Karpas-422 (cell line): Measurements from ENCODE around the gene EEPD1. TPM values are rescaled to one million over a fixed set of nuclear protein-coding genes. Genes with fewer than 3 reads are reported as not detected.

Experiments used
- DNase-seq: peaks from one replicate; pipeline ENCODE4 v3.0.0-alpha.2; 2015
- H2AFZ ChIP-seq: fragments of 200-600 bp; sonication (generic); 2 replicates; pipeline ENCODE4 v1.6.1; 2014; ENCODE audit warnings: antibody characterized with exemption, low read length, mixed read lengths
- H3K27ac ChIP-seq: fragments of 200-600 bp; sonication (generic); 2 replicates; pipeline ENCODE4 v1.5.1; 2014; ENCODE audit warnings: mild to moderate bottlenecking, low read length, moderate library complexity
- H3K27me3 ChIP-seq: fragments of 200-600 bp; sonication (generic); 2 replicates; pipeline ENCODE4 v1.6.1; 2014; ENCODE audit warnings: low read length, mixed read lengths
- H3K36me3 ChIP-seq: fragments of 200-600 bp; sonication (generic); 2 replicates; pipeline ENCODE4 v1.6.1; 2014; ENCODE audit warnings: low read length, mixed read lengths; ENCODE audit not compliant: insufficient read depth
- H3K4me1 ChIP-seq: fragments of 200-600 bp; sonication (generic); 2 replicates; pipeline ENCODE4 v1.6.1; 2014; ENCODE audit warnings: mild to moderate bottlenecking, low read length, mixed read lengths
- H3K4me2 ChIP-seq: fragments of 200-600 bp; sonication (generic); 2 replicates; pipeline ENCODE4 v1.6.1; 2014; ENCODE audit warnings: low read length, low read depth, mild to moderate bottlenecking; ENCODE audit not compliant: poor library complexity, severe bottlenecking
- H3K4me3 ChIP-seq: fragments of 200-600 bp; sonication (generic); 2 replicates; pipeline ENCODE4 v1.5.1; 2014; ENCODE audit warnings: mild to moderate bottlenecking, antibody characterized with exemption, low read length, mixed read lengths
- H3K79me2 ChIP-seq: fragments of 200-600 bp; sonication (generic); 2 replicates; pipeline ENCODE4 v1.6.1; 2014; ENCODE audit warnings: mild to moderate bottlenecking, low read length, mixed read lengths
- H3K9ac ChIP-seq: fragments of 200-600 bp; sonication (generic); 2 replicates; pipeline ENCODE4 v1.6.0; 2014; ENCODE audit warnings: low read length
- H3K9me2 ChIP-seq: fragments of 200-600 bp; sonication (generic), shearing (Covaris generic); replicated peaks from 2 replicates; pipeline ENCODE4 v1.6.0; 2014; ENCODE audit warnings: mild to moderate bottlenecking, low read length, moderate library complexity; ENCODE audit not compliant: insufficient read depth
- H3K9me3 ChIP-seq: fragments of 300-700, 200-600 bp; sonication (generic); 2 replicates; pipeline ENCODE4 v1.6.1; 2014; ENCODE audit warnings: low read length, mixed read lengths
- H4K20me1 ChIP-seq: fragments of 200-600 bp; sonication (generic); 2 replicates; pipeline ENCODE4 v1.6.1; 2014; ENCODE audit warnings: mild to moderate bottlenecking, antibody characterized with exemption, low read length, low read depth; ENCODE audit not compliant: insufficient read depth
- total RNA-seq: library from RNA; depleted of rRNA; stranded (reverse); fragments of >200 nt; shearing (Covaris generic); gene quantifications from 2 replicates; pipeline ENCODE4 v1.2.3, GENCODE V29; 2014; ENCODE audit warnings: low replicate concordance

Gene EEPD1
- total RNA-seq, 1 experiment from 2014 or later, result 28.8 TPM

GRCh38 chr7:36171503-36171902, 18.4 kb downstream of the EEPD1 start:
- H3K27me3 ChIP-seq, result no peaks in the 10 kb centered on the region
- H4K20me1 ChIP-seq, result peaks cover 34% of the 10 kb centered on the region; the same call in 1 of the 2 replicates
- no peak for DNase-seq
- H3K4me1 ChIP-seq, result peaks cover 47% of the 10 kb centered on the region
- no peak overlapping the region for H3K9ac ChIP-seq
- H3K79me2 ChIP-seq, result peaks cover 98% of the 10 kb centered on the region
- H3K27ac ChIP-seq, result peak overlapping the region; percentile 56
- H2AFZ ChIP-seq, result no peak overlapping the region
- H3K9me2 ChIP-seq, result no peaks in the 10 kb centered on the region
- no peak overlapping the region for H3K4me2 ChIP-seq
- H3K4me3 ChIP-seq, result no peak overlapping the region
- peaks cover 38% of the 10 kb centered on the region; the same call in 1 of the 2 replicates for H3K36me3 ChIP-seq
- no peaks in the 10 kb centered on the region for H3K9me3 ChIP-seq

GRCh38 chr7:36175886-36176285, 22.8 kb downstream of the EEPD1 start:
- Histone ChIP-seq H3K27ac (peak overlapping the region; percentile 22), H3K79me2 (peaks cover 99% of the 10 kb centered on the region), H3K36me3 (peaks cover 17% of the 10 kb centered on the region; the same call in 1 of the 2 replicates), H3K4me2 (no peak overlapping the region), H3K4me3 (no peak overlapping the region), H3K9ac (peak overlapping the region; percentile 25), H2AFZ (no peak overlapping the region), H3K27me3 (no peaks in the 10 kb centered on the region), H3K9me2 (no peaks in the 10 kb centered on the region), H3K9me3 (no peaks in the 10 kb centered on the region), H3K4me1 (peaks cover 82% of the 10 kb centered on the region), H4K20me1 (peaks cover 36% of the 10 kb centered on the region; the same call in 1 of the 2 replicates)
- DNase-seq, result no peak

- H3K9ac ChIP-seq, result no peak overlapping the region
These were observed 23.6 kb downstream of the EEPD1 start for GRCh38 chr7:36176697-36177096.

GRCh38 chr7:36180121-36180520, 27.1 kb downstream of the EEPD1 start:
- H2AFZ ChIP-seq, result no peak overlapping the region
- no peak overlapping the region for H3K4me3 ChIP-seq
- H3K27me3 ChIP-seq, result no peaks in the 10 kb centered on the region
- H3K9ac ChIP-seq, result peak overlapping the region; percentile 28; the same call in 1 of the 2 replicates
- H3K27ac ChIP-seq, result peak overlapping the region; percentile 97
- no peaks in the 10 kb centered on the region for H3K9me2 ChIP-seq
- peaks cover 98% of the 10 kb centered on the region for H3K4me1 ChIP-seq
- peaks cover 19% of the 10 kb centered on the region; the same call in 1 of the 2 replicates for H4K20me1 ChIP-seq
- peaks cover 98% of the 10 kb centered on the region for H3K79me2 ChIP-seq
- H3K36me3 ChIP-seq, result peaks cover 8% of the 10 kb centered on the region; the same call in 1 of the 2 replicates
- no peaks in the 10 kb centered on the region for H3K9me3 ChIP-seq
- peak overlapping the region; percentile 26 for H3K4me2 ChIP-seq
- no peak for DNase-seq

More at GRCh38 chr7:36176697-36177096, 23.6 kb downstream of the EEPD1 start:
- Histone ChIP-seq H4K20me1 (peaks cover 36% of the 10 kb centered on the region; the same call in 1 of the 2 replicates), H3K79me2 (peaks cover 99% of the 10 kb centered on the region), H3K4me3 (no peak overlapping the region), H3K27ac (no peak overlapping the region), H3K36me3 (peaks cover 11% of the 10 kb centered on the region; the same call in 1 of the 2 replicates), H3K4me1 (peaks cover 82% of the 10 kb centered on the region), H3K4me2 (no peak overlapping the region), H3K9me3 (no peaks in the 10 kb centered on the region), H3K9me2 (no peaks in the 10 kb centered on the region), H3K27me3 (no peaks in the 10 kb centered on the region), H2AFZ (no peak overlapping the region)
- no peak for DNase-seq

GRCh38 chr7:36181668-36182067, 28.6 kb downstream of the EEPD1 start:
- Histone ChIP-seq H3K9me2 (no peaks in the 10 kb centered on the region), H3K79me2 (peaks cover 98% of the 10 kb centered on the region), H3K4me1 (peaks cover 98% of the 10 kb centered on the region), H3K9me3 (no peaks in the 10 kb centered on the region), H3K36me3 (peaks cover 6% of the 10 kb centered on the region; the same call in 1 of the 2 replicates), H3K4me3 (no peak overlapping the region), H3K27ac (peak overlapping the region; percentile 97), H3K4me2 (peak overlapping the region; percentile 26), H4K20me1 (peaks cover 9% of the 10 kb centered on the region; the same call in 1 of the 2 replicates), H2AFZ (no peak overlapping the region), H3K27me3 (no peaks in the 10 kb centered on the region), H3K9ac (0 out of 2 replicates have a peak overlapping the region, but pooled peaks have one; percentile 16)
- no peak for DNase-seq

- Histone ChIP-seq H3K36me3 (peaks cover 2% of the 10 kb centered on the region; the same call in 1 of the 2 replicates), H4K20me1 (peaks cover 7% of the 10 kb centered on the region; the same call in 1 of the 2 replicates), H3K4me1 (peaks cover 98% of the 10 kb centered on the region), H3K9me2 (no peaks in the 10 kb centered on the region), H3K4me2 (peak overlapping the region; percentile 26), H3K9ac (peak overlapping the region; percentile 42), H3K79me2 (peaks cover 98% of the 10 kb centered on the region), H2AFZ (no peak overlapping the region), H3K9me3 (no peaks in the 10 kb centered on the region), H3K27me3 (no peaks in the 10 kb centered on the region), H3K27ac (peak overlapping the region; percentile 97), H3K4me3 (peak overlapping the region; percentile 3; the same call in 1 of the 2 replicates)
- no peak for DNase-seq
These were observed 30.0 kb downstream of the EEPD1 start for GRCh38 chr7:36182854-36183604.

- no peak for DNase-seq
- H3K9ac ChIP-seq, result peak overlapping the region; percentile 61
- no peak overlapping the region for H2AFZ ChIP-seq
- H3K36me3 ChIP-seq, result no peaks in the 10 kb centered on the region
- peak overlapping the region; percentile 67 for H3K4me2 ChIP-seq
- H3K4me3 ChIP-seq, result peak overlapping the region; percentile 1; the same call in 1 of the 2 replicates
- H3K27ac ChIP-seq, result peak overlapping the region; percentile 97
- H3K79me2 ChIP-seq, result peaks cover 98% of the 10 kb centered on the region
- peaks cover 99% of the 10 kb centered on the region for H3K4me1 ChIP-seq
- no peaks in the 10 kb centered on the region for H3K27me3 ChIP-seq
- H3K9me3 ChIP-seq, result no peaks in the 10 kb centered on the region
- H3K9me2 ChIP-seq, result no peaks in the 10 kb centered on the region
- no peaks in the 10 kb centered on the region for H4K20me1 ChIP-seq
These were observed 32.0 kb downstream of the EEPD1 start for GRCh38 chr7:36185092-36185491.

GRCh38 chr7:36185756-36186155, 32.7 kb downstream of the EEPD1 start:
- Histone ChIP-seq H3K27me3 (no peaks in the 10 kb centered on the region), H3K4me3 (peak overlapping the region; percentile 26; the same call in 1 of the 2 replicates), H3K79me2 (peaks cover 98% of the 10 kb centered on the region), H3K4me2 (peak overlapping the region; percentile 67), H3K27ac (peak overlapping the region; percentile 97), H3K9me3 (no peaks in the 10 kb centered on the region), H3K9ac (peak overlapping the region; percentile 61), H3K9me2 (no peaks in the 10 kb centered on the region), H3K4me1 (peaks cover 99% of the 10 kb centered on the region), H4K20me1 (no peaks in the 10 kb centered on the region), H2AFZ (no peak overlapping the region), H3K36me3 (no peaks in the 10 kb centered on the region)
- DNase-seq, result no peak
